ENCODE data around the gene PHLDB2. TPM values are rescaled to one million over a fixed set of nuclear protein-coding genes. Genes with fewer than 3 reads are reported as not detected.
A peak's percentile ranks its signal among the peaks of the same experiment; 100 is the strongest.

The PHLDB2 gene
- total RNA-seq, 1 donor from 2014 or later, result 60.8 TPM

DNA sequence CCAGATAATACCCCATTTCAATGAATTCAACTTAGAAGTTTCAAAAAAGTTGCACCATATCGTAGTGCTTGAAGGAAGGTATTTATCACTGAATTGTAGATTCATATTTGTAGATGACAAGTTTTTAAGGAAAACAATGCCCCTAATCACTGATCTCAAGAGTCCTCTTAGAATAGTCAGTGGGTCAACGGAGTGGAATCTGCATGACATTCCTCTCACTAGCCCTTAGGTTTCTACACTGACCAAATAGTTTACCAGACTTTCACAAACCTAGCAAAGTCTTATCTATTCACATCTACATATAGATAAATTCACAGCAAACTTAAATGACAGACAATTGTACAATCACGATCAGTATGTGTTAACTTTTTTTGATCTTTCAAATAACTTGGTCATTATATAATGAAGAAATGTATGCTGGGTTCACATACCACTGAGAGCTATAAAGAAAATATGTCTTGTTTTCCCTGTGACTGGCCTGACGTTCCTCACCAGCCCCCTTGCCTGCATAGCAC, 35.7 kb upstream of the PHLDB2 start:
- H3K4me1 ChIP-seq, result no peaks in the 10 kb centered on the region
- no peaks in the 10 kb centered on the region for H3K27me3 ChIP-seq
- intact Hi-C loops (cut with DNase I), result no loop called here
- TF ChIP-seq CTCF (IDR thresholded peaks at IDR 0.05), result no peak
- no peak for ATAC-seq
- DNase-seq, result no peak
- H3K27ac ChIP-seq, result no peak overlapping the region
- no peaks in the 10 kb centered on the region for H3K9me3 ChIP-seq
- no peaks in the 10 kb centered on the region for H3K36me3 ChIP-seq
- H3K4me3 ChIP-seq, result no peak overlapping the region

- H3K36me3 ChIP-seq, result no peaks in the 10 kb centered on the region
- no peak for ATAC-seq
- no peaks in the 10 kb centered on the region for H3K27me3 ChIP-seq
- TF ChIP-seq CTCF (IDR thresholded peaks at IDR 0.05), result no peak
- intact Hi-C loops (cut with DNase I), result no loop called here
- no peak for DNase-seq
- H3K27ac ChIP-seq, result no peak overlapping the region
- H3K4me1 ChIP-seq, result no peaks in the 10 kb centered on the region
- no peaks in the 10 kb centered on the region for H3K9me3 ChIP-seq
- no peak overlapping the region for H3K4me3 ChIP-seq
These were observed 34.7 kb upstream of the PHLDB2 start for GRCh38 chr3:111824351-111824750.

DNA sequence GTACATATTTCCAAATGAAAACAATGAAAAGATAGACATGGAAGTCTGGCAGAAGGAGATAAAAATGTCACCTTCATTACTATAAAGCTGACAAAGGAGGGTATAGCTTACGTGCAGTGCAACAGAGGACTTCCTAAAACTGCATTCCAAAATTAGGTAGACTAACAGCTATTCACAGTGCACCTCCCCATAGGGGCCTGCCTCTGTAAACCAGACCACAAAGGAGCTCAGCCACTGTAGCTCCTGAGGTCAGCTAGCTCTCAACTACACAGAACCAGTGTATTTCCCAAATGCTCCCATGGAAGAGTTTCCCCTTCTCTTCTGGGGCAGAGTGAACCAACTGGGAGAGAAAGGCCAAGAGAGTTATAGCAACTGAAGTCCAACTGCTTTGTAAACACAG, 31.2 kb upstream of the PHLDB2 start:
- no peak for DNase-seq
- ATAC-seq, result no peak
- intact Hi-C loops (cut with DNase I), result no loop called here

GRCh38 chr3:111828530-111828929, 30.5 kb upstream of the PHLDB2 start:
- Histone ChIP-seq H3K27me3 (no peaks in the 10 kb centered on the region), H3K4me1 (no peaks in the 10 kb centered on the region), H3K36me3 (no peaks in the 10 kb centered on the region), H3K27ac (no peak overlapping the region), H3K4me3 (no peak overlapping the region), H3K9me3 (no peaks in the 10 kb centered on the region)
- no peak for DNase-seq
- ATAC-seq, result no peak
- TF ChIP-seq CTCF (IDR thresholded peaks at IDR 0.05), result no peak
- intact Hi-C loops (cut with DNase I), result no loop called here

More for the DNA sequence above, 31.2 kb upstream of the PHLDB2 start:
- no peaks in the 10 kb centered on the region for H3K9me3 ChIP-seq
- H3K27ac ChIP-seq, result no peak overlapping the region
- TF ChIP-seq CTCF (IDR thresholded peaks at IDR 0.05), result no peak
- no peak overlapping the region for H3K4me3 ChIP-seq
- no peaks in the 10 kb centered on the region for H3K27me3 ChIP-seq
- no peaks in the 10 kb centered on the region for H3K4me1 ChIP-seq
- no peaks in the 10 kb centered on the region for H3K36me3 ChIP-seq

DNA sequence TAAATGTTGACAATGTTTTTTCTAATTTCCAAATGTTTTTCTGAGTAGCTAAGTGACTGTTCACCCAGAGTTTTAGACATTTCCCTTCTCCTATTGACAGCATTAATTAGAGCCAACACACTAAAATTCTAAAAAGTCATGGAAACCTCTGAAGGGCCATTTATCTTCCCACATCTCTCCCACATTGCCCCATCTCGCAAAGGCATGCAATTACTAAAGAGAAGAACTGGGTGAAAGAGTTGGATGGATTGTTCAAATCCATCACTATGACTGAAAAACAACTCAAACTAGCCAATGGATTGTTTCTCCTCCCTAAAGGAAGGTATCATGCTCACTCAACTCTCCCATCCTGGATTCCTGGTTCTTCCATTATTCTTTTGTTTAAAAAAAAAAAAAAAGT, 30.0 kb upstream of the PHLDB2 start:
- DNase-seq, result no peak
- no peak for ATAC-seq
- no peak overlapping the region for H3K27ac ChIP-seq
- TF ChIP-seq CTCF (IDR thresholded peaks at IDR 0.05), result no peak
- no peaks in the 10 kb centered on the region for H3K36me3 ChIP-seq
- H3K4me3 ChIP-seq, result no peak overlapping the region
- intact Hi-C loops (cut with DNase I), result no loop called here
- no peaks in the 10 kb centered on the region for H3K4me1 ChIP-seq
- H3K27me3 ChIP-seq, result no peaks in the 10 kb centered on the region
- H3K9me3 ChIP-seq, result no peaks in the 10 kb centered on the region

DNA sequence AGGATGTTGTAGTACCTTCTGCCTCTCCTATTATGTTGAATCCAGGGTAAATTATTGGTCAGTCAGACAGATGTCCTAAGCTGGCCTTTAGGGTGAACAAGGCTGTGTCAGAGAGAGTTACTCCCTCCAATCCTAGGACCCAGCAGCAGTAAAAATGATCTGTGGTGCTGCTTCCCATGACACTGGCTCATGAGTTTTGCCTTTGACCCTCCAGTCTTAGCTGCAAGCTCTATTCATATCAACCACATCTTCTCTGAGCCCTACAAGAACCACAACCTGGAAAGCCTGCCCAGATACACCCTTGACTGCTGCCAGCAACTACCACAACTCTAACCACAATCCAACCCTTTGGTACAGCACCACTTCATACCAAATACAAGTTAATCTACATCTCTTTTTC, 27.2 kb upstream of the PHLDB2 start:
- Histone ChIP-seq H3K4me3 (no peak overlapping the region), H3K27ac (no peak overlapping the region), H3K27me3 (no peaks in the 10 kb centered on the region), H3K9me3 (no peaks in the 10 kb centered on the region), H3K36me3 (no peaks in the 10 kb centered on the region), H3K4me1 (no peaks in the 10 kb centered on the region)
- DNase-seq (no peak), ATAC-seq (peak; percentile 33)
- no peak for TF ChIP-seq CTCF (IDR thresholded peaks at IDR 0.05)
- intact Hi-C loops (cut with DNase I), result no loop called here

Measured in upper lobe of right lung (tissue), 1 donor.